ENCODE measurements around the gene ERI2. TPM values are rescaled to one million over a fixed set of nuclear protein-coding genes. Genes with fewer than 3 reads are reported as not detected.
A peak's percentile ranks its signal among the peaks of the same experiment; 100 is the strongest.

Gene ERI2
- total and polyA plus RNA-seq, 2 of the 13 experiments (the other 11 are each of a cell fraction or from before 2014, with no cell fraction given), result 17.4 to 41.3 TPM

DNA sequence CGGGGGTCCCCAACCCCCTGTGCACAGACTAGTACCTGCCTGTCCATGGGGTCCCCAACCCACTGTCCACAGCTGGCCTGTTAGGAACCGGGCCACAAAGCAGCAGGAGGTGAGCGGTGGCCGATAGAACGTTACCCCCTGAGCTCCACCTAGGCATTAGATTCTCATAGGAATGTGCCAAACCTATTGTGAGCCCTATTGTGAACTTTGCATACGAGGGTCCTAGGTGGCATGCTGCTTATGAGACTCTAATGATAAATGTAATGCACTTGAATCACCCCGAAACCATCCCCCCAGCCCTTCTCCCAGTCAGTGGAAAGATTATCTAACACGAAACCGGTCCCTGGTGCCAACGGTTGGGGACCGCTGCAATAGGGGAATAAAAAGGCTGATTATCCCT is 1.6 kb upstream of the ERI2 start:
- Histone ChIP-seq H3K27me3 (ENCODE audit: control insufficient read depth in 1 of 2, insufficient read depth in 2 of 2, low read length in 2 of 2) (no peaks in the 10 kb centered on the region; a peak in 1 of 5 replicates), H4K20me1 (ENCODE audit: insufficient read depth, low read length) (no peaks in the 10 kb centered on the region), H3K27ac (ENCODE audit: extremely low read length, insufficient read depth, low read length) (no peak overlapping the region), H3K4me3 (replicated peaks in 1 of 3; ENCODE audit: insufficient read depth in 1 of 3, low read depth in 2 of 3, low read length in 3 of 3) (peak overlapping the region; percentile 72 to 98 (median 87); a peak in 2 of 6 replicates), H3K79me2 (ENCODE audit: insufficient read depth, low read length) (peaks cover 6% of the 10 kb centered on the region), H3K4me1 (ENCODE audit: insufficient read depth, low read length) (peaks cover 40% of the 10 kb centered on the region), H2AFZ (ENCODE audit: low read length) (no peak overlapping the region), H3K9ac (ENCODE audit: insufficient read depth, low read depth, low read length) (peak overlapping the region; percentile 89; the same call in 1 of the 2 replicates), H3K4me2 (ENCODE audit: low read depth, low read length) (peak overlapping the region; percentile 83), H3K36me3 (replicated peaks in 1 of 2; ENCODE audit: control insufficient read depth in 1 of 2, insufficient read depth in 2 of 2, low read length in 2 of 2) (no peaks in the 10 kb centered on the region), H3K9me3 (ENCODE audit: low read length) (no peaks in the 10 kb centered on the region)
- POLR2A ChIA-PET, result no interaction called here
- WGBS (ENCODE audit: low lambda C conversion rate), result 94% methylated on average over 11 of the region's 11 CpGs
- CTCF ChIA-PET (ENCODE audit: low intra/inter-chr PET ratio, low total read pairs), result no interaction called here
- no TSS peak for BruUV-seq (replicated peaks)
- FAIRE-seq, result no peak
- DNase-seq (ENCODE audit: low spot score), result no peak
- intact Hi-C loops (cut with micrococcal nuclease; ENCODE audit: unreplicated experiment) (no loop called here), in situ Hi-C loops (cut with HindIII; ENCODE audit: extremely low pct_ligation_motif_present, low pct_unique_long_range_greater_than_20kb) (no loop called here)
- no peak for ATAC-seq
- TF ChIP-seq ONECUT2 (CRISPR knock-in tag; IDR thresholded peaks at IDR 0.05), result no peak
- TF ChIP-seq KAT7 (CRISPR knock-in tag; IDR thresholded peaks at IDR 0.05; ENCODE audit: borderline replicate concordance), result no peak
- no peak for TF ChIP-seq ZNF549 (CRISPR knock-in tag; IDR thresholded peaks at IDR 0.05)
- peak; percentile 52; the same call in 1 of the 2 replicates for TF ChIP-seq ZNF572 (CRISPR knock-in tag; IDR thresholded peaks at IDR 0.05)
- no peak for TF ChIP-seq ZSCAN31 (CRISPR knock-in tag; IDR thresholded peaks at IDR 0.05; ENCODE audit: low read depth)
- TF ChIP-seq ZNF607 (CRISPR knock-in tag; IDR thresholded peaks at IDR 0.05; ENCODE audit: borderline replicate concordance), result no peak
- TF ChIP-seq NFIC (IDR thresholded peaks at IDR 0.05; ENCODE audit: low read length), result no peak
- no peak for TF ChIP-seq FOXK1 (CRISPR knock-in tag; IDR thresholded peaks at IDR 0.05; ENCODE audit: borderline replicate concordance, low read depth)
- TF ChIP-seq TBL1XR1 (IDR thresholded peaks at IDR 0.05; ENCODE audit: borderline replicate concordance, low read length, partially characterized antibody), result no peak
- no peak for TF ChIP-seq HES4 (CRISPR knock-in tag; IDR thresholded peaks at IDR 0.05; ENCODE audit: borderline replicate concordance)
- TF ChIP-seq SMARCC2 (IDR thresholded peaks at IDR 0.05), result no peak
- no peak for TF ChIP-seq ZFP36L1 (CRISPR knock-in tag; IDR thresholded peaks at IDR 0.05)
- no peak for TF ChIP-seq PCBP2 (optimal IDR thresholded peaks at IDR 0.05; ENCODE audit: low read depth, low read length, poor library complexity, severe bottlenecking)
- no peak for TF ChIP-seq FOXM1 (CRISPR knock-in tag; IDR thresholded peaks at IDR 0.05)
- TF ChIP-seq ZNF768 (CRISPR knock-in tag; IDR thresholded peaks at IDR 0.05), result no peak
- TF ChIP-seq SATB2 (CRISPR knock-in tag; IDR thresholded peaks at IDR 0.05), result no peak
- no peak for TF ChIP-seq ZNF3 (CRISPR knock-in tag; IDR thresholded peaks at IDR 0.05)
- TF ChIP-seq ZSCAN9 (CRISPR knock-in tag; IDR thresholded peaks at IDR 0.05; ENCODE audit: borderline replicate concordance), result no peak
- TF ChIP-seq, protein P1, sequence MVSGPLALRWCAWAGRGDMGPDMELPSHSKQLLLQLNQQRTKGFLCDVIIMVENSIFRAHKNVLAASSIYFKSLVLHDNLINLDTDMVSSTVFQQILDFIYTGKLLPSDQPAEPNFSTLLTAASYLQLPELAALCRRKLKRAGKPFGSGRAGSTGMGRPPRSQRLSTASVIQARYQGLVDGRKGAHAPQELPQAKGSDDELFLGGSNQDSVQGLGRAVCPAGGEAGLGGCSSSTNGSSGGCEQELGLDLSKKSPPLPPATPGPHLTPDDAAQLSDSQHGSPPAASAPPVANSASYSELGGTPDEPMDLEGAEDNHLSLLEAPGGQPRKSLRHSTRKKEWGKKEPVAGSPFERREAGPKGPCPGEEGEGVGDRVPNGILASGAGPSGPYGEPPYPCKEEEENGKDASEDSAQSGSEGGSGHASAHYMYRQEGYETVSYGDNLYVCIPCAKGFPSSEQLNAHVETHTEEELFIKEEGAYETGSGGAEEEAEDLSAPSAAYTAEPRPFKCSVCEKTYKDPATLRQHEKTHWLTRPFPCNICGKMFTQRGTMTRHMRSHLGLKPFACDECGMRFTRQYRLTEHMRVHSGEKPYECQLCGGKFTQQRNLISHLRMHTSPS (CRISPR knock-in tag; IDR thresholded peaks at IDR 0.05; ENCODE audit: low read depth), result no peak
- no peak for TF ChIP-seq GZF1 (CRISPR knock-in tag; IDR thresholded peaks at IDR 0.05)
- TF ChIP-seq TBP (CRISPR knock-in tag; IDR thresholded peaks at IDR 0.05), result no peak
- no peak for TF ChIP-seq ZNF839 (CRISPR knock-in tag; IDR thresholded peaks at IDR 0.05; ENCODE audit: borderline replicate concordance)
- no peak for TF ChIP-seq PCBP1 (IDR thresholded peaks at IDR 0.05; ENCODE audit: borderline replicate concordance, low read depth, low read length)
- peak; percentile 44; the same call in 1 of the 2 replicates for TF ChIP-seq AKAP8 (CRISPR knock-in tag; IDR thresholded peaks at IDR 0.05)
- TF ChIP-seq ZBTB26 (CRISPR knock-in tag; IDR thresholded peaks at IDR 0.05; ENCODE audit: borderline replicate concordance), result no peak
- TF ChIP-seq KLF6 (CRISPR knock-in tag; IDR thresholded peaks at IDR 0.05), result no peak

All from HepG2 (cell line).